ENCODE data around the gene KIF1A.

DNA sequence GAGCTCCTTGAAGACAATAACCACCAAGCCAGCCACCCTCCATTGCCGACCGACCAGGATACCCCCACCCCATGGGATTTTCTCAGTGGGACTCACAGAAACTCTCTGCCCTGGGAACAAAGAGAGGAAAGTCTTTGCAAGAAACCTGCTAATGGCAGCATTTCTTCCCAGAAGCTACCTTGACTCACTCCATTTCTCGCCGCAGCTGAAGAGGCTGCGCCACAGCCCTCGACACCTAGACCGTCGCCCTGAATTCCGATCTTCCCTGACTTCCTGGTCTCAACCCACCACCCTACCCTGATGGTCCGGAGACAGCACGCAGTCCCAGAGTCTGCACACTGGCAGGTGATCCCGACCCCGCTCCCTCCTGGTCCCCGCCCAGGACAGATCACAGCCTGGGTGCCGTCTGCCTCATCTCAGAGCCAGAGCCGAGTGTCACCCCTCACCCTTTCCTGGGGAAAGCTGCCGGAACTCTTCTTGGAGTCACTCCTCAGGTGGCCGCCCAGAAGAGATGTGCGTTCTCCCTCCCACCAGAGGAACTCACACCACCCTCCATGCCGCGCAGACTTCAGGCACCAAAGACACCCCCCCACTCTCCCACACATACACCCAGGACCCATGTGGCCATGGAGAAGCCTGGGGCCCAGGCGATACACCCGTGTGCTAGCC, 103.8 kb downstream of the KIF1A start:
- TF ChIP-seq EZH2 (IDR thresholded peaks at IDR 0.05; ENCODE audit: borderline replicate concordance, low read depth, low read length, severe bottlenecking): no peak
- TF ChIP-seq, protein P1, sequence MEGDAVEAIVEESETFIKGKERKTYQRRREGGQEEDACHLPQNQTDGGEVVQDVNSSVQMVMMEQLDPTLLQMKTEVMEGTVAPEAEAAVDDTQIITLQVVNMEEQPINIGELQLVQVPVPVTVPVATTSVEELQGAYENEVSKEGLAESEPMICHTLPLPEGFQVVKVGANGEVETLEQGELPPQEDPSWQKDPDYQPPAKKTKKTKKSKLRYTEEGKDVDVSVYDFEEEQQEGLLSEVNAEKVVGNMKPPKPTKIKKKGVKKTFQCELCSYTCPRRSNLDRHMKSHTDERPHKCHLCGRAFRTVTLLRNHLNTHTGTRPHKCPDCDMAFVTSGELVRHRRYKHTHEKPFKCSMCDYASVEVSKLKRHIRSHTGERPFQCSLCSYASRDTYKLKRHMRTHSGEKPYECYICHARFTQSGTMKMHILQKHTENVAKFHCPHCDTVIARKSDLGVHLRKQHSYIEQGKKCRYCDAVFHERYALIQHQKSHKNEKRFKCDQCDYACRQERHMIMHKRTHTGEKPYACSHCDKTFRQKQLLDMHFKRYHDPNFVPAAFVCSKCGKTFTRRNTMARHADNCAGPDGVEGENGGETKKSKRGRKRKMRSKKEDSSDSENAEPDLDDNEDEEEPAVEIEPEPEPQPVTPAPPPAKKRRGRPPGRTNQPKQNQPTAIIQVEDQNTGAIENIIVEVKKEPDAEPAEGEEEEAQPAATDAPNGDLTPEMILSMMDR (IDR thresholded peaks at IDR 0.05; ENCODE audit: extremely low read depth in 1 of 2, insufficient read depth in 1 of 2, low read depth in 1 of 2, low read length in 2 of 2): no peak
- TF ChIP-seq POLR2AphosphoS5 (IDR thresholded peaks at IDR 0.05; ENCODE audit: insufficient read depth, low read depth, low read length): no peak
- TF ChIP-seq POLR2A (IDR thresholded peaks at IDR 0.05; ENCODE audit: low read depth, low read length): no peak
- TF ChIP-seq, protein P2, sequence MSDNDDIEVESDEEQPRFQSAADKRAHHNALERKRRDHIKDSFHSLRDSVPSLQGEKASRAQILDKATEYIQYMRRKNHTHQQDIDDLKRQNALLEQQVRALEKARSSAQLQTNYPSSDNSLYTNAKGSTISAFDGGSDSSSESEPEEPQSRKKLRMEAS (IDR thresholded peaks at IDR 0.05; ENCODE audit: insufficient read depth, insufficient read length): no peak
- no peak for TF ChIP-seq FOS (IDR thresholded peaks at IDR 0.05; ENCODE audit: borderline replicate concordance, insufficient read depth, low read length)
- TF ChIP-seq MYC (IDR thresholded peaks at IDR 0.05; ENCODE audit: low read depth, low read length): no peak
- no peak for TF ChIP-seq JUN (IDR thresholded peaks at IDR 0.05; ENCODE audit: borderline replicate concordance, insufficient read depth, insufficient read length, low read depth)
- TF ChIP-seq GATA2 (IDR thresholded peaks at IDR 0.05; ENCODE audit: insufficient read depth, insufficient read length, low read depth, low read length): no peak

All from endothelial cell of umbilical vein (primary cell).